ENCODE results near the gene L3MBTL1. TPM values are rescaled to one million over a fixed set of nuclear protein-coding genes. Genes with fewer than 3 reads are reported as not detected.

Gene L3MBTL1
- total RNA-seq, 1 donor from 2014 or later = 22.4 TPM

- peak overlapping the region; percentile 68 for H3K4me3 Mint-ChIP-seq
- H3K36me3 Mint-ChIP-seq (ENCODE audit: low read depth) = peaks cover 6% of the 10 kb centered on the region
- TF ChIP-seq, protein P1, sequence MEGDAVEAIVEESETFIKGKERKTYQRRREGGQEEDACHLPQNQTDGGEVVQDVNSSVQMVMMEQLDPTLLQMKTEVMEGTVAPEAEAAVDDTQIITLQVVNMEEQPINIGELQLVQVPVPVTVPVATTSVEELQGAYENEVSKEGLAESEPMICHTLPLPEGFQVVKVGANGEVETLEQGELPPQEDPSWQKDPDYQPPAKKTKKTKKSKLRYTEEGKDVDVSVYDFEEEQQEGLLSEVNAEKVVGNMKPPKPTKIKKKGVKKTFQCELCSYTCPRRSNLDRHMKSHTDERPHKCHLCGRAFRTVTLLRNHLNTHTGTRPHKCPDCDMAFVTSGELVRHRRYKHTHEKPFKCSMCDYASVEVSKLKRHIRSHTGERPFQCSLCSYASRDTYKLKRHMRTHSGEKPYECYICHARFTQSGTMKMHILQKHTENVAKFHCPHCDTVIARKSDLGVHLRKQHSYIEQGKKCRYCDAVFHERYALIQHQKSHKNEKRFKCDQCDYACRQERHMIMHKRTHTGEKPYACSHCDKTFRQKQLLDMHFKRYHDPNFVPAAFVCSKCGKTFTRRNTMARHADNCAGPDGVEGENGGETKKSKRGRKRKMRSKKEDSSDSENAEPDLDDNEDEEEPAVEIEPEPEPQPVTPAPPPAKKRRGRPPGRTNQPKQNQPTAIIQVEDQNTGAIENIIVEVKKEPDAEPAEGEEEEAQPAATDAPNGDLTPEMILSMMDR (conservative IDR thresholded peaks at IDR 0.05) = no peak
- H3K9me3 Mint-ChIP-seq = peaks cover 4% of the 10 kb centered on the region
- H3K4me1 Mint-ChIP-seq = peaks cover 16% of the 10 kb centered on the region
- no peak for DNase-seq (ENCODE audit: low read depth, low spot score)
- H3K27me3 Mint-ChIP-seq (ENCODE audit: low read depth) = no peaks in the 10 kb centered on the region
- no peak overlapping the region for H3K27ac Mint-ChIP-seq (ENCODE audit: unreplicated experiment)
These were observed 8.1 kb downstream of the L3MBTL1 start for GRCh38 chr20:43515628-43516027.

DNA sequence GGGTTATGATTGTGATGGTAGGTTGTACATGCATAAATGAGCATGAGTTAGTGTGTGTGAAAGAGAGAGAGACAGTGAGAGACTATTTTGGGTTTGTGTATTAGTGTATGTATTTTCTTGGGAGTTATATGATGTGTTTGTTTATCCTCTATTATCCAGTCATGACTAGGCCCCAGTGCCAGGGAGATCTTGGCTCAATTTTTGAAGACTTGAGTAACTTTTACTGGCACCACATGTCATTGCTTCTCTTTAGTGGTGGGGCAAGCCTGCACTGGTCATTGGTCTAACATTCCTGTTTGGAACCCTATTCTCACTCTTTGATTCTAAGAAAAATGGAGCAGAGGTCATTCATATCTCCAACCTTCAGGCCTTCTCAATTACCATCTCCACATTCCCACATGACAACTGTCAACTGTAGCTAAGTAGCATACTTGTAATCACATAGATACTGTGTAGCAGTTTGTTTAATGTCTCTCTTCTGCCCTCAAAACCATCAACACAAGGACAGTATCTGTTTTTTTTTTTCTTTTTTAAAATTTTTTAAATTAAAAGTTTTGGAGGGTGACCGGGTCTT, 8.8 kb downstream of the L3MBTL1 start:
- peaks cover 6% of the 10 kb centered on the region for H3K36me3 Mint-ChIP-seq (ENCODE audit: low read depth)
- TF ChIP-seq, protein P1 (conservative IDR thresholded peaks at IDR 0.05) = no peak
- no peaks in the 10 kb centered on the region for H3K27me3 Mint-ChIP-seq (ENCODE audit: low read depth)
- no peak overlapping the region for H3K27ac Mint-ChIP-seq (ENCODE audit: unreplicated experiment)
- DNase-seq (ENCODE audit: low read depth, low spot score) = no peak
- peaks cover 4% of the 10 kb centered on the region for H3K9me3 Mint-ChIP-seq
- H3K4me3 Mint-ChIP-seq = peak overlapping the region; percentile 1
- peaks cover 16% of the 10 kb centered on the region for H3K4me1 Mint-ChIP-seq

DNA sequence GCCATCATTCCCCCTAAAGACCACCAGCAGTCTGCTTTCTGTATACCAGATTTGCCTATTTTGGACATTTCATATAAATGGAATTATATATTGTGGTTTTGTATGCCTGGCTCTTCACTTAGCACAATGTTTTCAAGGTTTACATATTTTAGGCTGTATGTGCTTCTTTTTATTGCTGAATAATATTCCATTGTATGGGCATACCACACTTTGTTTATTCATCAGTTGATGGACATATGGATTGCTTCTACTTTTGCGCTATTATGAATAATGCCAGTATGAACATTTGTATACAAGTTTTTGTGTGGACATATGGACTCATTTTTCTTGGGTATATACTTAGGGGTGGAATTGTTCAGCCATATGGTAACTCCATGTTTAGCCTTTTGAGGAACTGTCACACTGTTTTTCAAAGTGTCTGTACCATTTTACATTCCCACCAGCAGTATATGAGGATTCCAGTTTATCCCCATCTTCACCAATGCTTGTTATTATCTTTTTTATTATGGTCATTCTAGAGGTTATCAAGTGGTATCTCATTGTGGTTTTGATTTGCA, 12.7 kb downstream of the L3MBTL1 start:
- no peak overlapping the region for H3K4me3 Mint-ChIP-seq
- H3K27me3 Mint-ChIP-seq (ENCODE audit: low read depth) = no peaks in the 10 kb centered on the region
- no peak overlapping the region for H3K27ac Mint-ChIP-seq (ENCODE audit: unreplicated experiment)
- no peak for DNase-seq (ENCODE audit: low read depth, low spot score)
- TF ChIP-seq, protein P1 (conservative IDR thresholded peaks at IDR 0.05) = no peak
- H3K36me3 Mint-ChIP-seq (ENCODE audit: low read depth) = peaks cover 6% of the 10 kb centered on the region
- H3K9me3 Mint-ChIP-seq = peaks cover 4% of the 10 kb centered on the region
- H3K4me1 Mint-ChIP-seq = peaks cover 10% of the 10 kb centered on the region

- no peaks in the 10 kb centered on the region for H3K4me1 Mint-ChIP-seq
These were observed 17.5 kb downstream of the L3MBTL1 start for GRCh38 chr20:43525021-43525420.

DNA sequence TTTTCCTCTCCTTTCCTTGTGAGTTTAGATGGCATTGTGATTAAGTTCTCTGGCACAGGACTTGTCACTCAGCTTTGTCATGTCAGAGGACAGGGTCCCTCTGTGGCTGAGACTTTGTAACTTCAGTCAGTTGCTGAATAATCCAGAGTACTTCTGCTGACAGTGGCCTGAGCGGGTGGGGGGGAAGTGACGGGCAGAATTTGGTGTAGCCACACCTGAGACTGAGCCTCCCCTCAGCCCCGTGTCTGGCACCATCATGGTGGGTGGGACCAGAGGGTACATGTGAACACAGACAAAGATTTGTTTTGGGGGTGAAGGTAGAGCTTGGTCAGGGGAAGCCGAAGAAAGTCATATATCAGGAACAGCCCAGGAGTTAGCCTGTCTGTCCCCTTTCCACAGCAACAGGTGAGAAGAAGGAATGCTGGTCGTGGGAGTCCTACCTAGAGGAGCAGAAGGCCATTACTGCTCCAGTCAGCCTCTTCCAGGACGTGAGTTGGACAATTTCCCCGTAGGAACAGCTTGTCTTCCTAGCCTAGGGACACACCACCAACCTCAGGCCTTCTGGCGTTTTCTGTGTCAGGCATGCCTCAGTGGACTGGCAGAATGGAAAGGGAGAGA, 20.9 kb downstream of the L3MBTL1 start:
- peaks cover 2% of the 10 kb centered on the region for H3K36me3 Mint-ChIP-seq (ENCODE audit: low read depth)
- DNase-seq (ENCODE audit: low read depth, low spot score) = no peak
- no peaks in the 10 kb centered on the region for H3K4me1 Mint-ChIP-seq
- no peaks in the 10 kb centered on the region for H3K27me3 Mint-ChIP-seq (ENCODE audit: low read depth)
- no peak overlapping the region for H3K4me3 Mint-ChIP-seq
- peak overlapping the region; percentile 7 for H3K27ac Mint-ChIP-seq (ENCODE audit: unreplicated experiment)
- no peaks in the 10 kb centered on the region for H3K9me3 Mint-ChIP-seq
- TF ChIP-seq, protein P1 (conservative IDR thresholded peaks at IDR 0.05) = no peak

More at GRCh38 chr20:43525021-43525420, 17.5 kb downstream of the L3MBTL1 start:
- DNase-seq (ENCODE audit: low read depth, low spot score) = no peak
- H3K27ac Mint-ChIP-seq (ENCODE audit: unreplicated experiment) = no peak overlapping the region
- H3K36me3 Mint-ChIP-seq (ENCODE audit: low read depth) = peaks cover 6% of the 10 kb centered on the region
- H3K9me3 Mint-ChIP-seq = peaks cover 2% of the 10 kb centered on the region
- TF ChIP-seq, protein P1 (conservative IDR thresholded peaks at IDR 0.05) = no peak
- H3K4me3 Mint-ChIP-seq = no peak overlapping the region
- no peaks in the 10 kb centered on the region for H3K27me3 Mint-ChIP-seq (ENCODE audit: low read depth)
